Uterus (tissue), 2 donors: ENCODE results near the gene EIF1AD.

Experiments used
- CTCF ChIP-seq, 4 experiments: fragments of 200-600 bp in 2 of 4; fragments of 450-650 bp in 2 of 4; sonication (generic) in 2 of 4; IDR thresholded peaks; one replicate each; pipeline ENCODE4 v1.5.1; 2016 to 2019; ENCODE audit warnings: antibody characterized with exemption in 4 of 4, mild to moderate bottlenecking in 2 of 4, moderate library complexity in 1 of 4
- POLR2A ChIP-seq, 2 donors: fragments of 450-650 bp; IDR thresholded peaks; one replicate each; pipeline ENCODE4 v1.6.1; 2016; ENCODE audit warnings: antibody characterized with exemption in 2 of 2, mild to moderate bottlenecking in 1 of 2, moderate library complexity in 1 of 2

GRCh38 chr11:66050581-66051231 is 48.7 kb upstream of the EIF1AD start:
- TF ChIP-seq POLR2A (IDR thresholded peaks at IDR 0.05) (no peak), CTCF (IDR thresholded peaks at IDR 0.05) (no peak)
